ENCODE measurements around the gene CLIP3.

DNA sequence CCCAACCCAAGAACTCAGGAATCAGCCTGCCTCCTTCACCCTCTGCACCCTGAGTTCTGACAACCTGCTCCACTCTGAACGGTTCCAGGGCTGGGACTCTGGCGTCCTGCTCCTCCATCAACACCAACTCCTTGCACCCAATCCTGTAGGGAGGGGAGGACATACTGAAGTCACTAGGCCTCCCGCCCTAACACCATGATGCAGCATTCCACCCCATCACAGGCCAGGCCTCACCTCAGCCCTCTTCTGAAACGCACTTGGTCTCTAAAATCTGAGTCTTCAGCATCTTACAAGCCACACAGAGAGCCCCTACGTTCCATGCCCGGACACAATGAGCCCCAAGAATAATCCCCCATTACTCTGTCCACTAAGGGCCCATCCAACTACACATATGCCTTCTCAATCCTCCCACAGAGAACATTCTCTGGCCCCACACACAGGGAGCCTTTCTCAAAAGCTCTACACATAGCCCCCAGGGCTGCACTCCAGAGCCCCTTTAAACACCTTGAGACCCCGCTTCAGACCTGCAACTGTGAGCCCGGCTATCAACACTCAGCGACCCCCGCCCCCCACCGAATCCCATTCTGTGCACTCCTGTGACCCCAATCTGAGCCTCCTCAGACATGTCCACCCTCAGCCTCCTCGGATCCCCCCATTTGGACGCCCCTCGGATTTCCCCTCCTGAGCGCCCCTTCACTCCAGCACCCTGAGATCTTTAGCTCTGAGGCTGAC, 19.2 kb downstream of the CLIP3 start:
- TF ChIP-seq, protein P1, sequence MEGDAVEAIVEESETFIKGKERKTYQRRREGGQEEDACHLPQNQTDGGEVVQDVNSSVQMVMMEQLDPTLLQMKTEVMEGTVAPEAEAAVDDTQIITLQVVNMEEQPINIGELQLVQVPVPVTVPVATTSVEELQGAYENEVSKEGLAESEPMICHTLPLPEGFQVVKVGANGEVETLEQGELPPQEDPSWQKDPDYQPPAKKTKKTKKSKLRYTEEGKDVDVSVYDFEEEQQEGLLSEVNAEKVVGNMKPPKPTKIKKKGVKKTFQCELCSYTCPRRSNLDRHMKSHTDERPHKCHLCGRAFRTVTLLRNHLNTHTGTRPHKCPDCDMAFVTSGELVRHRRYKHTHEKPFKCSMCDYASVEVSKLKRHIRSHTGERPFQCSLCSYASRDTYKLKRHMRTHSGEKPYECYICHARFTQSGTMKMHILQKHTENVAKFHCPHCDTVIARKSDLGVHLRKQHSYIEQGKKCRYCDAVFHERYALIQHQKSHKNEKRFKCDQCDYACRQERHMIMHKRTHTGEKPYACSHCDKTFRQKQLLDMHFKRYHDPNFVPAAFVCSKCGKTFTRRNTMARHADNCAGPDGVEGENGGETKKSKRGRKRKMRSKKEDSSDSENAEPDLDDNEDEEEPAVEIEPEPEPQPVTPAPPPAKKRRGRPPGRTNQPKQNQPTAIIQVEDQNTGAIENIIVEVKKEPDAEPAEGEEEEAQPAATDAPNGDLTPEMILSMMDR (IDR thresholded peaks at IDR 0.05) = no peak
- TF ChIP-seq POLR2A (IDR thresholded peaks at IDR 0.05; ENCODE audit: low read length) (no peak), MAZ (IDR thresholded peaks at IDR 0.05; ENCODE audit: borderline replicate concordance, low read depth, low read length) (no peak)
- TF ChIP-seq, protein P2, sequence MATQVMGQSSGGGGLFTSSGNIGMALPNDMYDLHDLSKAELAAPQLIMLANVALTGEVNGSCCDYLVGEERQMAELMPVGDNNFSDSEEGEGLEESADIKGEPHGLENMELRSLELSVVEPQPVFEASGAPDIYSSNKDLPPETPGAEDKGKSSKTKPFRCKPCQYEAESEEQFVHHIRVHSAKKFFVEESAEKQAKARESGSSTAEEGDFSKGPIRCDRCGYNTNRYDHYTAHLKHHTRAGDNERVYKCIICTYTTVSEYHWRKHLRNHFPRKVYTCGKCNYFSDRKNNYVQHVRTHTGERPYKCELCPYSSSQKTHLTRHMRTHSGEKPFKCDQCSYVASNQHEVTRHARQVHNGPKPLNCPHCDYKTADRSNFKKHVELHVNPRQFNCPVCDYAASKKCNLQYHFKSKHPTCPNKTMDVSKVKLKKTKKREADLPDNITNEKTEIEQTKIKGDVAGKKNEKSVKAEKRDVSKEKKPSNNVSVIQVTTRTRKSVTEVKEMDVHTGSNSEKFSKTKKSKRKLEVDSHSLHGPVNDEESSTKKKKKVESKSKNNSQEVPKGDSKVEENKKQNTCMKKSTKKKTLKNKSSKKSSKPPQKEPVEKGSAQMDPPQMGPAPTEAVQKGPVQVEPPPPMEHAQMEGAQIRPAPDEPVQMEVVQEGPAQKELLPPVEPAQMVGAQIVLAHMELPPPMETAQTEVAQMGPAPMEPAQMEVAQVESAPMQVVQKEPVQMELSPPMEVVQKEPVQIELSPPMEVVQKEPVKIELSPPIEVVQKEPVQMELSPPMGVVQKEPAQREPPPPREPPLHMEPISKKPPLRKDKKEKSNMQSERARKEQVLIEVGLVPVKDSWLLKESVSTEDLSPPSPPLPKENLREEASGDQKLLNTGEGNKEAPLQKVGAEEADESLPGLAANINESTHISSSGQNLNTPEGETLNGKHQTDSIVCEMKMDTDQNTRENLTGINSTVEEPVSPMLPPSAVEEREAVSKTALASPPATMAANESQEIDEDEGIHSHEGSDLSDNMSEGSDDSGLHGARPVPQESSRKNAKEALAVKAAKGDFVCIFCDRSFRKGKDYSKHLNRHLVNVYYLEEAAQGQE (IDR thresholded peaks at IDR 0.05) = no peak
